ENCODE data around the gene COLGALT1.

DNA sequence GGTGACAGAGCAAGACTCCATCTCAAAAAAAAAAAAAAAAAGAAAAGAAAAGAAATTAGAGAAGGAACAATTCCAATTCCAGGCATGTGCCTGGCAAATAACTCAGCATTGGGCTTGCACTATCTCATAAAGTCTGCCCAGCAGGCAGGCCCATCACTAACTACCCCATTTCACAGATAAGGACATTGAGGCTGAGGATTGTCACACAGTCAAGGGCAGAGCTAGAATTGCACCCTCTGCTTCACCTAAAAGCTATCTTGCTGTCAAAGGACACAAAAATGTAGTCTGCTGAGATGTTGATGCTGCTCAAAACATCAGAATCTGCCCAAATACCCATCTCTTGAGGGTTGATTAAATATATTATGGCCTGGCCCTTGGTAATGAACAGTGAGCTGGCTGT, 20.7 kb upstream of the COLGALT1 start:
- no peak for TF ChIP-seq MAX (IDR thresholded peaks at IDR 0.05)
- no peak for TF ChIP-seq CTCF (IDR thresholded peaks at IDR 0.05; ENCODE audit: low read depth, low read length, missing input control)
- no peak for TF ChIP-seq FOXA2 (IDR thresholded peaks at IDR 0.05)
- TF ChIP-seq JUND (IDR thresholded peaks at IDR 0.05), result no peak
- TF ChIP-seq REST (IDR thresholded peaks at IDR 0.05), result no peak
- TF ChIP-seq YY1 (IDR thresholded peaks at IDR 0.05), result no peak
- TF ChIP-seq NR2F2 (IDR thresholded peaks at IDR 0.05), result no peak
- no peak for TF ChIP-seq SP1 (IDR thresholded peaks at IDR 0.05)
- TF ChIP-seq FOXA1 (IDR thresholded peaks at IDR 0.05), result no peak
- no peak for TF ChIP-seq EGR1 (IDR thresholded peaks at IDR 0.05; ENCODE audit: low read depth in 2 of 2)
- TF ChIP-seq, protein P1, sequence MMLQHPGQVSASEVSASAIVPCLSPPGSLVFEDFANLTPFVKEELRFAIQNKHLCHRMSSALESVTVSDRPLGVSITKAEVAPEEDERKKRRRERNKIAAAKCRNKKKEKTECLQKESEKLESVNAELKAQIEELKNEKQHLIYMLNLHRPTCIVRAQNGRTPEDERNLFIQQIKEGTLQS (IDR thresholded peaks at IDR 0.05), result no peak
- no peak for TF ChIP-seq RXRA (IDR thresholded peaks at IDR 0.05)
- TF ChIP-seq TAF1 (conservative IDR thresholded peaks at IDR 0.05), result no peak
